Breast epithelium (tissue), 4 donors: ENCODE data around the gene INPP5F. TPM values are rescaled to one million over a fixed set of nuclear protein-coding genes. Genes with fewer than 3 reads are reported as not detected.
A peak's percentile ranks its signal among the peaks of the same experiment; 100 is the strongest.

ENCODE experiments used
- DNase-seq, 2 donors: peaks; one replicate each; pipeline ENCODE4 v3.0.0-alpha.2; 2019; ENCODE audit warnings: low spot score in 2 of 2
- H3K27ac ChIP-seq, 2 donors: fragments of 200-600 bp; sonication (generic) in 1 of 2; one replicate each; pipeline ENCODE4 v1.5.1; 2016 to 2019; ENCODE audit warnings: mild to moderate bottlenecking in 1 of 2
- H3K27me3 ChIP-seq, 2 donors: fragments of 200-600 bp; sonication (generic) in 1 of 2; one replicate each; pipeline versions ENCODE4 v1.5.1 to v1.6.0; 2017 to 2019; ENCODE audit warnings: control low read depth in 1 of 2, mild to moderate bottlenecking in 1 of 2
- H3K36me3 ChIP-seq: fragments of 200-600 bp; one replicate; pipeline ENCODE4 v1.5.1; 2019
- H3K4me1 ChIP-seq, 2 donors: fragments of 200-600 bp; sonication (generic); one replicate each; pipeline ENCODE4 v1.5.1; 2016 to 2019; ENCODE audit warnings: control low read depth in 1 of 2
- H3K4me3 ChIP-seq, 3 donors: fragments of 200-600 bp; sonication (generic); 1 replicate in 2 of 3; 2 replicates in 1 of 3; pipeline ENCODE4 v1.5.1; 2016 to 2019; ENCODE audit warnings: mild to moderate bottlenecking in 3 of 3, moderate library complexity in 2 of 3
- H3K9me3 ChIP-seq, 2 donors: fragments of 200-600 bp; sonication (generic) in 1 of 2; one replicate each; pipeline ENCODE4 v1.5.1; 2016 to 2019; ENCODE audit warnings: control low read depth in 1 of 2
- CTCF ChIP-seq, 3 donors: fragments of 450-650 bp; IDR thresholded peaks; one replicate each; pipeline ENCODE4 v1.5.1; 2016 to 2017; ENCODE audit warnings: antibody characterized with exemption in 3 of 3, mild to moderate bottlenecking in 3 of 3, moderate library complexity in 3 of 3
- POLR2A ChIP-seq: fragments of 450-650 bp; IDR thresholded peaks from one replicate; pipeline ENCODE4 v1.6.1; 2016; ENCODE audit warnings: antibody characterized with exemption, mild to moderate bottlenecking, moderate library complexity
- POLR2AphosphoS5 ChIP-seq, 3 donors: sonication (generic); formaldehyde crosslinking; IDR thresholded peaks; one replicate each; pipeline ENCODE4 v1.6.1; 2017; ENCODE audit warnings: antibody characterized with exemption in 3 of 3
- intact Hi-C: fragments of 100-400 bp; cut with DNase I; formaldehyde crosslinking; loops from one replicate; pipeline ENCODE4 v1.15.1; 2023; ENCODE audit warnings: low total_unique reads
- total RNA-seq, 3 donors: library from RNA; depleted of rRNA; stranded (reverse); fragments of >200 nt; gene quantifications; one replicate each; pipeline ENCODE4 v1.1.0, GENCODE V29; 2016

Gene INPP5F
- total RNA-seq, 3 donors from 2014 or later, result 13.1 to 15.1 (median 14.6) TPM

- intact Hi-C loops, result no loop called here
- no peak for DNase-seq
- H3K4me1 ChIP-seq, result no peaks in the 10 kb centered on the region
- TF ChIP-seq CTCF (IDR thresholded peaks at IDR 0.05) (no peak), POLR2A (no peak), POLR2AphosphoS5 (IDR thresholded peaks at IDR 0.05) (no peak)
- H3K4me3 ChIP-seq, result no peak overlapping the region
- H3K27ac ChIP-seq, result no peak overlapping the region
- no peaks in the 10 kb centered on the region for H3K27me3 ChIP-seq
- no peaks in the 10 kb centered on the region for H3K36me3 ChIP-seq
- no peaks in the 10 kb centered on the region for H3K9me3 ChIP-seq
Measured at GRCh38 chr10:119734396-119735332, 8.8 kb downstream of the INPP5F start.

GRCh38 chr10:119735451-119735850 is 9.6 kb downstream of the INPP5F start:
- intact Hi-C loops, result no loop called here
- Histone ChIP-seq H3K36me3 (no peaks in the 10 kb centered on the region), H3K27ac (no peak overlapping the region), H3K9me3 (no peaks in the 10 kb centered on the region), H3K27me3 (no peaks in the 10 kb centered on the region), H3K4me3 (no peak overlapping the region), H3K4me1 (no peaks in the 10 kb centered on the region)
- TF ChIP-seq POLR2AphosphoS5 (IDR thresholded peaks at IDR 0.05) (no peak), CTCF (IDR thresholded peaks at IDR 0.05) (no peak), POLR2A (no peak)
- DNase-seq, result no peak

- Histone ChIP-seq H3K36me3 (no peaks in the 10 kb centered on the region), H3K4me1 (no peaks in the 10 kb centered on the region), H3K9me3 (no peaks in the 10 kb centered on the region), H3K4me3 (no peak overlapping the region), H3K27me3 (no peaks in the 10 kb centered on the region), H3K27ac (no peak overlapping the region)
- TF ChIP-seq POLR2AphosphoS5 (IDR thresholded peaks at IDR 0.05) (no peak), POLR2A (no peak), CTCF (IDR thresholded peaks at IDR 0.05) (no peak)
- intact Hi-C loops, result no loop called here
- DNase-seq, result no peak
Measured at GRCh38 chr10:119736220-119736619, 10.4 kb downstream of the INPP5F start.

- TF ChIP-seq POLR2A (no peak), POLR2AphosphoS5 (IDR thresholded peaks at IDR 0.05) (no peak), CTCF (IDR thresholded peaks at IDR 0.05) (no peak)
- H3K36me3 ChIP-seq, result no peaks in the 10 kb centered on the region
- no peaks in the 10 kb centered on the region for H3K9me3 ChIP-seq
- H3K4me3 ChIP-seq, result no peak overlapping the region
- DNase-seq, result no peak
- peak overlapping the region in 1 of 2 donors; percentile 55 for H3K27ac ChIP-seq
- no peaks in the 10 kb centered on the region for H3K4me1 ChIP-seq
- no peaks in the 10 kb centered on the region for H3K27me3 ChIP-seq
- intact Hi-C loops, result no loop called here
Measured at GRCh38 chr10:119737039-119737663, 11.3 kb downstream of the INPP5F start.

GRCh38 chr10:119737823-119738222 is 12.0 kb downstream of the INPP5F start:
- Histone ChIP-seq H3K36me3 (no peaks in the 10 kb centered on the region), H3K9me3 (no peaks in the 10 kb centered on the region), H3K4me3 (no peak overlapping the region), H3K4me1 (no peaks in the 10 kb centered on the region), H3K27ac (peak overlapping the region in 1 of 2 donors; percentile 55), H3K27me3 (no peaks in the 10 kb centered on the region)
- intact Hi-C loops, result no loop called here
- TF ChIP-seq POLR2AphosphoS5 (IDR thresholded peaks at IDR 0.05), result no peak
- no peak for TF ChIP-seq CTCF (IDR thresholded peaks at IDR 0.05)
- no peak for TF ChIP-seq POLR2A
- DNase-seq, result no peak
